Neural cell (in vitro differentiated cells): ENCODE data around the gene NEURL3. TPM values are rescaled to one million over a fixed set of nuclear protein-coding genes. Genes with fewer than 3 reads are reported as not detected.
A peak's percentile ranks its signal among the peaks of the same experiment; 100 is the strongest.

Experiments
- H2AFZ ChIP-seq: fragments of 200-600, 300-800 bp; sonication (generic), shearing (Covaris generic); 2 replicates; pipeline ENCODE4 v1.6.0; 2014; ENCODE audit warnings: low read depth, mild to moderate bottlenecking, antibody characterized with exemption, low read length, moderate library complexity
- H3F3A ChIP-seq: fragments of 200-600 bp; shearing (Covaris generic); 2 replicates; pipeline ENCODE4 v1.6.1; 2016; ENCODE audit warnings: mild to moderate bottlenecking, moderate library complexity, mixed read lengths, antibody characterized with exemption, low read length; ENCODE audit not compliant: insufficient read depth, poor library complexity, severe bottlenecking
- H3K27ac ChIP-seq: fragments of 200-600, 300-800 bp; sonication (generic), shearing (Covaris generic); 2 replicates; pipeline ENCODE4 v1.5.1; 2014; ENCODE audit warnings: mild to moderate bottlenecking, low read length, moderate library complexity
- H3K27me3 ChIP-seq: fragments of 300-800, 200-600 bp; sonication (generic), shearing (Covaris generic); 2 replicates; pipeline ENCODE4 v1.6.0; 2014; ENCODE audit warnings: mild to moderate bottlenecking, low read depth, low read length, moderate library complexity; ENCODE audit not compliant: insufficient read depth
- H3K36me3 ChIP-seq: fragments of 300-800, 200-600 bp; sonication (generic), shearing (Covaris generic); 2 replicates; pipeline ENCODE4 v1.5.1; 2014; ENCODE audit warnings: mild to moderate bottlenecking, antibody characterized with exemption, low read length, moderate library complexity; ENCODE audit not compliant: insufficient read depth
- H3K4me2 ChIP-seq: fragments of 300-800, 200-600 bp; sonication (generic), shearing (Covaris generic); 2 replicates; pipeline ENCODE4 v1.6.0; 2014; ENCODE audit warnings: mild to moderate bottlenecking, low read length
- H3K4me3 ChIP-seq: fragments of 300-800, 200-600 bp; sonication (generic), shearing (Covaris generic); 2 replicates; pipeline ENCODE4 v1.5.1; 2014; ENCODE audit warnings: mild to moderate bottlenecking, low read length, moderate library complexity
- H3K79me2 ChIP-seq: fragments of 200-600 bp; shearing (Covaris generic); replicated peaks from 2 replicates; pipeline ENCODE4 v1.6.0; 2014; ENCODE audit warnings: mild to moderate bottlenecking, low read length, moderate library complexity; ENCODE audit not compliant: insufficient read depth
- H3K9ac ChIP-seq: fragments of 300-800, 200-600 bp; sonication (generic), shearing (Covaris generic); 2 replicates; pipeline ENCODE4 v1.6.1; 2016; ENCODE audit warnings: mild to moderate bottlenecking, low read length, mixed read lengths
- H3K9me2 ChIP-seq: fragments of 200-600 bp; shearing (Covaris generic); 2 replicates; pipeline ENCODE4 v1.6.1; 2016; ENCODE audit warnings: mild to moderate bottlenecking, low read length, mixed read lengths; ENCODE audit not compliant: insufficient read depth
- H3K9me3 ChIP-seq: fragments of 200-600, 300-800 bp; sonication (generic), shearing (Covaris generic); 2 replicates; pipeline ENCODE4 v1.6.1; 2016; ENCODE audit warnings: mild to moderate bottlenecking, mixed run types, low read length, moderate library complexity, mixed read lengths
- H4K20me1 ChIP-seq: fragments of 200-600 bp; shearing (Covaris generic); 2 replicates; pipeline ENCODE4 v1.6.1; 2016; ENCODE audit warnings: mild to moderate bottlenecking, mixed run types; ENCODE audit not compliant: insufficient read depth
- CTCF ChIP-seq: fragments of 450-650 bp; IDR thresholded peaks from 2 replicates; pipeline ENCODE4 v1.5.1; 2014; ENCODE audit warnings: antibody characterized with exemption, mild to moderate bottlenecking, moderate library complexity; ENCODE audit not compliant: poor library complexity, severe bottlenecking
- EP300 ChIP-seq: fragments of 450-650 bp; conservative IDR thresholded peaks from 2 replicates; pipeline ENCODE4 v1.6.1; 2014; ENCODE audit warnings: antibody characterized with exemption, mild to moderate bottlenecking, moderate library complexity; ENCODE audit not compliant: poor library complexity, severe bottlenecking
- EZH2 ChIP-seq: fragments of 200-600, 300-800 bp; shearing (Covaris generic), sonication (generic); IDR thresholded peaks from 2 replicates; pipeline ENCODE4 v1.6.1; 2014; ENCODE audit warnings: antibody characterized with exemption, low read length, borderline replicate concordance, mild to moderate bottlenecking; ENCODE audit not compliant: insufficient read depth, poor library complexity, severe bottlenecking
- MXI1 ChIP-seq: fragments of 450-650 bp; conservative IDR thresholded peaks from 2 replicates; pipeline ENCODE4 v1.6.1; 2014; ENCODE audit warnings: antibody characterized with exemption, mild to moderate bottlenecking; ENCODE audit not compliant: poor library complexity, severe bottlenecking
- POLR2AphosphoS5 ChIP-seq: IDR thresholded peaks from 2 replicates; pipeline ENCODE4 v1.6.1; 2012
- RAD21 ChIP-seq: fragments of 450-650 bp; conservative IDR thresholded peaks from 2 replicates; pipeline ENCODE4 v1.6.1; 2014; ENCODE audit warnings: antibody characterized with exemption, mild to moderate bottlenecking, moderate library complexity
- REST ChIP-seq: IDR thresholded peaks from 2 replicates; pipeline ENCODE4 v1.6.1; 2012; ENCODE audit warnings: borderline replicate concordance
- SMC3 ChIP-seq: fragments of 450-650 bp; conservative IDR thresholded peaks from 2 replicates; pipeline ENCODE4 v1.6.1; 2014; ENCODE audit warnings: antibody characterized with exemption, mild to moderate bottlenecking, moderate library complexity; ENCODE audit not compliant: poor library complexity
- TAF1 ChIP-seq: IDR thresholded peaks from 2 replicates; pipeline ENCODE4 v1.6.1; 2012; ENCODE audit warnings: low read depth
- polyA plus RNA-seq: library from polyadenylated mRNA; depleted of rRNA; stranded (reverse); fragments of >200 nt; gene quantifications from 2 replicates; pipeline ENCODE4 v1.2.3, GENCODE V29; 2014

Gene NEURL3
- polyA plus RNA-seq, 1 donor from 2014 or later, result not detected

GRCh38 chr2:96508521-96509113, 3.5 kb upstream of the NEURL3 start:
- H3K27me3 ChIP-seq, result no peaks in the 10 kb centered on the region
- H3F3A ChIP-seq, result no peaks in the 10 kb centered on the region
- H3K4me2 ChIP-seq, result no peak overlapping the region
- H3K27ac ChIP-seq, result no peak overlapping the region
- no peak overlapping the region for H3K9ac ChIP-seq
- H2AFZ ChIP-seq, result no peak overlapping the region
- H3K79me2 ChIP-seq, result no peaks in the 10 kb centered on the region
- TF ChIP-seq REST, result no peak
- TF ChIP-seq EZH2, result no peak
- no peak for TF ChIP-seq RAD21
- no peak for TF ChIP-seq POLR2AphosphoS5
- TF ChIP-seq TAF1, result no peak
- TF ChIP-seq EP300, result no peak
- TF ChIP-seq SMC3, result no peak
- TF ChIP-seq CTCF, result no peak
- TF ChIP-seq MXI1, result no peak
- no peak overlapping the region for H3K4me3 ChIP-seq
- no peaks in the 10 kb centered on the region for H3K36me3 ChIP-seq
- H3K9me2 ChIP-seq, result no peaks in the 10 kb centered on the region
- no peaks in the 10 kb centered on the region for H4K20me1 ChIP-seq
- H3K9me3 ChIP-seq, result no peaks in the 10 kb centered on the region

DNA sequence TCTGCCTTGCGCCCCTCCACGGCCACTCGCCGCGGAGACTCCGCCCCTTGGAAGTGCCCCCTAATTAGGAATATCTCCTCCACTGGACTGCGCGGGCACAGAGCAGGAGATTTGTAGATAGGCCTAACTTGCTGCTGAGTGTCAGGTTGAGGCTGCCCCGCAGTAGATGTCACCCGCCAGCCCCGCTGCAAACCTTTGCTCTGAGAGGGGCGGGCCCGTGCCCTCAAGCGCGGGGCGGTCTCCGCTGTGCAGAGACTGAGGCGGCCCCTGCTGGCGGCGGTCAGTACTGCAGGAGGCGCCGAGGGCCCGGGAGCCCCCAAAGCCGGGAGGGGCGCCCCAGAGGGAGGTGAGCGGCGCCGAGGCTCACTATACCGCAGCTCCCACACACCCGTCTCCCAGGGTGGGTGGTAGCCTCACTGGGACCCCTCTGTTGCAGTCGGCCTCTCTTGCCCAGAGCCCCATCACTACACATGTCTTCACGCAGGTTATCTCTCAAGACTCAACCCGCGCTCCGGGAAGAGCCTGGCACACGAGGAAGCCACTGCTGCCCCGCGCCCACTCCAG, 2.9 kb upstream of the NEURL3 start:
- Histone ChIP-seq H2AFZ (no peak overlapping the region), H3K36me3 (no peaks in the 10 kb centered on the region), H3K9me2 (no peaks in the 10 kb centered on the region), H3K27me3 (no peaks in the 10 kb centered on the region), H3F3A (no peaks in the 10 kb centered on the region), H3K9me3 (no peaks in the 10 kb centered on the region), H3K27ac (no peak overlapping the region), H3K79me2 (no peaks in the 10 kb centered on the region), H3K9ac (no peak overlapping the region), H4K20me1 (no peaks in the 10 kb centered on the region), H3K4me2 (no peak overlapping the region), H3K4me3 (no peak overlapping the region)
- TF ChIP-seq POLR2AphosphoS5 (no peak), CTCF (peak; percentile 63), TAF1 (no peak), SMC3 (peak; percentile 29), RAD21 (no peak), REST (no peak), EP300 (no peak), MXI1 (no peak)
